Left hindlimb (tissue), 1 donor: ENCODE data around the gene SLC7A9.
"Not testable (repeated sequence)": the region's sequence is repeated elsewhere in the genome, so short reads cannot be mapped to it uniquely, and the experiment has no call there.

Experiments used
- DNase-seq: peaks from one replicate; pipeline ENCODE4 v3.0.0-alpha.2; 2018

The SLC7A9 gene

DNA sequence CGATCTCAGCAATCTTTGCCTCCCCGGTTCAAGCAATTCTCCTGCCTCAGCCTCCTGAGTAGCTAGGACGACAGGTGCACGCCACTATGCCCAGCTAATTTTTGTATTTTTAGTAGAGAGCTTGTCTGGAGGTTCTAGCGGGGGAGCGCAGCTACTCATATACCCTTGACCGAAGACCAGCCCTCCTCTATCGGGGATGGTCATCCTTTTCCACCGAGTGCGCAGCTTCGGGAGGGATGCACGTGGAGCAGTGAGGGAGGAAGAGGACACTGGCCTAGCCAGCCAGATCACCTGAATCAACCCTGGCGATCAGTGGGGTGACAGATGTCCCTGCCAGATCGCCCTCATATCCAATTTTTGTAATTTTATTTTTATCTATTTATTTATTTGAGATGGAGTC lies 6.8 kb downstream of the SLC7A9 start:
- no peak for DNase-seq

GRCh38 chr19:32862173-32862572 lies 7.4 kb downstream of the SLC7A9 start:
- no peak for DNase-seq

DNA sequence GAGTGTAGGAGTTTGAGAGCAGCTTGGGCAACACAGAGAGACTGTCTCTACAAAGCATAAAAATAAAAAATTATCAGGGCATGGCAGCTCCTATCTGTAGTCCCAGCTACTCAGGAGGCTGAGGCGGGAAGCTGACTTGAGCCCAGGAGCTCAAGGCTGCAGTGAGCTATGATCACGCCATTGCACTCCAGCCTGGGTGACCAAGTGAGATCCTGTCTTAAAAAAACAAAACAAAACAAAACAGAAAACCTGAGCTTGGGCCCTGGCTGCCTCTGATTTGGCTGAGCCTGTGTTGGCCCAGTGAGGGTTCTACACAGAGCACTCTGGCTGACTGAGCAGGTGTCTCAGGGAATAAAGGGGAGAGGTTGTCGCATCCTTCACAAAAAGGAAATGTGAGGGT lies 8.0 kb downstream of the SLC7A9 start:
- no peak for DNase-seq

GRCh38 chr19:32859591-32859990 lies 10.0 kb downstream of the SLC7A9 start:
- no peak for DNase-seq

- DNase-seq = no peak
Observed at GRCh38 chr19:32858559-32858958, 11.0 kb downstream of the SLC7A9 start.

GRCh38 chr19:32858155-32858554 lies 11.4 kb downstream of the SLC7A9 start:
- no peak for DNase-seq

DNA sequence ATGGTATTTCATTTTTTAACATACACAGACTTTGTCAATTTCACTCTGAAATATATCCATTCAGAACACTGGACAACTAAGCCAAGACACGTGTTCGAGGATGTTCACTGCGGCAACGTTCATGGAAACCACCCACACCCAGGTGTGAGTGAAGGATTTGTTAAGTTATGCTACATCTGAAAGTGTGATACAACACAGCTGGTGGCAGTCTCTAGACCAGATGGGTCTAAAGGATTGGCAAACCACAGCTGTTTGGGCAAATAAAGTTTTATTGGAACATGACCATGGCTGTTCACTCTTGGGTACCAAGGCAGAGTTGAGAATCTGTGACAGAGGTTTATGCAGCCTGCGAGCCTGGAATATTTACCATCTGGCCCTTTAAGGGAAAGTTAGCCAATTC lies 12.0 kb downstream of the SLC7A9 start:
- DNase-seq = no peak

DNA sequence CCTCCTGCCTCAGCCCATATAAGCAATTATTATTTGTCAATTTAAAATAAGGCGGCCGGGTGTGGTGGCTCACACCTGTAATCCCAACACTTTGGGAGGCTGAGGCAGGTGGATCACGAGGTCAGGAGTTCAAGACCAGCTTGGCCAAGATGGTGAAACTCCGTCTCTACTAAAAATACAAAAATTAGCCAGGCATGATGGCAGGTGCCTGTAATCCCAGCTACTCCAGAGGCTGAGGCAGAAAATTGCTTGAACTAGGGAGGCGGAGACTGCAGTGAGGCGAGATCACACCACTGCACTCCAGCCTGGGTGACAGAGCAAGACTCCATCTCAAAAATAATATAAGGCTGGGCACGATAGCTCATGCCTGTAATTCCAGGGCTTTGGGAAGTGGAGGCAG lies 12.7 kb downstream of the SLC7A9 start:
- not testable (repeated sequence) for DNase-seq

- DNase-seq = no peak
Observed at GRCh38 chr19:32852216-32852615, 17.4 kb downstream of the SLC7A9 start.

- not testable (repeated sequence) for DNase-seq
Observed at GRCh38 chr19:32848035-32848434, 21.5 kb downstream of the SLC7A9 start.

DNA sequence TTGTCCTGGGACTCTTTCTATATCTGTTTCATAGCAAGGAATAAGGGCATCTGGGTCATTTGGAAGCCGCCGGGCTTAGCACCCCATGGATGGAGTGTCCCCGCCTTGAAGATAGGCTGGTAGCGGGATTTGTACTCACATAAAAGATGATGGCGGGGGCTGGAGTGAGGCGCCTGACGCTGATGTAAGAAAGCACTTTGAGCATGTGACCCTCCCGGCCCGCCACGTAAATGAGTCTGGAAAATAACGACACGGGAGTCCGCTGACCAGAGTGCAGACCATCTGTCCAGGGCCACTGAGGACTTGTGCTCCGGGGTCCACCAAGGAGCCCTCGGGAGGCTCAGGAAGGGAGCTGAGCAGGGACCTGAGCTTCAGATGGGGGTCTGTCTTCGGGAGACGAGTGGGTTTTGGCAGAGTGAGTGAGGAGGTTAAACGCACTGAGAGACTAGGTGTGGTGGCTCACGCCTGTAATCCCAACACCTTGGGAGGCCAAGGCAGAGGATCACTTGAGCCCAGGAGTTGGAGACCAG lies 25.8 kb downstream of the SLC7A9 start:
- no peak for DNase-seq

- no peak for DNase-seq
Observed at GRCh38 chr19:32842061-32842460, 27.5 kb downstream of the SLC7A9 start.

DNA sequence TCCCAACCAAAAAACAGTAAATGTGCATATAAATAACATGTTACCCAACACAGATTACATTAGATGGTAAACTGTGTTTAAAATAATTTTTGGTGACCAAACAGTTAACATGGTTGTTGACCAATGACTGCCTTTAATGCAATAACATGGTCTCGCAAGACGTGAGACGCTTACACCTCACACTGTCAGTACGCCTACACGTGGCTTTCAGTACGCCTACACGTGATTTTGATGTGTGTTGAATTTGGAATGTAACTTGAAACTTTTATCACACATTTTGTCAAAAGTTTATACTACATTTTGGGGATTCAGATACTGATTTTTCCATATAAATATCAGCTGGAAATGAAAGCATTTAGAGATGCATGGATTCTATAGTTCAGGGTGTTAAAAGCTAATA lies 32.0 kb downstream of the SLC7A9 start:
- DNase-seq = no peak

GRCh38 chr19:32833388-32833787 lies 36.2 kb downstream of the SLC7A9 start:
- DNase-seq = not testable (repeated sequence)

- not testable (repeated sequence) for DNase-seq
Observed at GRCh38 chr19:32832825-32833224, 36.7 kb downstream of the SLC7A9 start.

- DNase-seq = not testable (repeated sequence)
Observed at GRCh38 chr19:32832094-32832493, 37.5 kb downstream of the SLC7A9 start.

DNA sequence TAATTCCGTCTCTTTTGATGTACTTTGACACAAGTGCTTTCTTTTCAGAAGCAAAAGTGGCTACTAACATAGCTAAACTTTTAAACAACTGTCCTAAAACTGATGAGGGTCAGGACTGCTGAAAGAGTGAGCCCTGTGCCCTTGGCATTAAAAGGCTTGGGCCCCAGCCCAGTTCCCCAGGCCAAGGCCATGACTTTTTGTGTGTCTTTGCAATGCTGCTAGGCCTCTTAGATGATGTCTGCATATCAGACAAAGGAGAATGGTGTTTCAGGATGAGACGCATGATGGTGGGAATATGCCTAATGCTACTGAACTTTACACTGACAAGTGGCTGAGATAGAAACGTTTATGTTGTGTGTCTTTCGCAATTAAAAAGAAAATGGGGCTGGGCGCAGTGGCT lies 38.0 kb downstream of the SLC7A9 start:
- DNase-seq = no peak

DNA sequence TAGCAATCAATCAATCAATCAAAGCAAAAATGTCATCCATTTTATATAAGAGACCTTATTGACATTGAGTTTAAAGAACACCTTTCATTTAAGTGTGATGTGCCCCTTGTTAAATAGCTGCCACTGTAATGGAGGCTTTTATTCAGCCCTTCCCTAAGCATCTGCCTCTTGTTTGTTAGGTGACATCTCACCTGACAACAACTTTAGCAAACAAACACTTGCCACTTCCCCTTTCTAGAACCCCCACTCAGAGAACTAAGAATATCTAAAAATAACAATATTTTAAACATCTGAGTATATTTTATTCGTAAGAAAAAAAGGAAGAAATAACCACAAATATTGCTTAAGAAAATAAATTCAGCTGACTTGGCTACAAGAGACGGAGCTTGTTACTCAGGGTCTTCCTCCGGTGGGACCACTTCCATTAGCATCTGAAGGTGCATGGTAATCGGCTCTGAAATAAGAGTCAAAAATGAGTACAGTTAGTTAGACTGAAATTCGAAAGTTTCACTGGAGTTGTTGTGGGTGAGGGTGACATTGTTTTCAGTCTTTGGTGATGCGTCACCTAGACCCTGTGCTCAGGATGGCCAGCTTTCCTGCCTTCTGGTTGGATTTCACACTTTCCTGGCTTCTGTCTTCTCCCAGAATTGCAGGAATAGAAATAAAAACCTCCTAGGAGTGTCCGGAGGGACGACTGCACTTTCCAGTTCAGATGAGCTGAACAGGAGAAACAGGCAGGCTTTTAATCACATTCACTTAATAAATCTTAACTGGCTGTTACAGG lies 39.1 kb downstream of the SLC7A9 start:
- DNase-seq = no peak

DNA sequence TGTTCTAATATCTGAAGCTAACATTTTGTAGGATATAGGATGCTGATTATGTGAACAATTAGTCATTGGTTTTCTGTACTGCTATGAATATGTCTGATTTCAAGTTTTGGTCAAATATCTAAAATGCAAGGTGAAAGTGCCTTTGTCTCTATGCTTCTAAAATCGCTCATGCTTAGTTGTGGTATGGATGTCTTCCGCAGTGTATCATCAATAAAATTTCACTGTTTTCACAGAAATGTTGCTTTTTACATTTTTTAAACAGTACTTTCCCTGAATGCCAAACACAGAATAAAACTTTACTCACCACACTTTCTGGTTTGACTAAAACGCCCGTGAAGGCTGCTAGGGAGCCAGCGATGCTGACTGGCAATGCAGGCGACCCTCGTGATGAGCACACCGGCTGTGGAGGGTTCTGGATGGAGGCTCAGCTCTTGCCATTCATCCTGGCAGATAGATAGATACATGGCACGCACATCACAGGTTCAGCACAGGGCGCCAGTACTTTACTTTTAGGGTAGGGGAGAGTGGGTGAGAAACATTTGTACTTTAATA lies 40.1 kb downstream of the SLC7A9 start:
- DNase-seq = no peak

DNA sequence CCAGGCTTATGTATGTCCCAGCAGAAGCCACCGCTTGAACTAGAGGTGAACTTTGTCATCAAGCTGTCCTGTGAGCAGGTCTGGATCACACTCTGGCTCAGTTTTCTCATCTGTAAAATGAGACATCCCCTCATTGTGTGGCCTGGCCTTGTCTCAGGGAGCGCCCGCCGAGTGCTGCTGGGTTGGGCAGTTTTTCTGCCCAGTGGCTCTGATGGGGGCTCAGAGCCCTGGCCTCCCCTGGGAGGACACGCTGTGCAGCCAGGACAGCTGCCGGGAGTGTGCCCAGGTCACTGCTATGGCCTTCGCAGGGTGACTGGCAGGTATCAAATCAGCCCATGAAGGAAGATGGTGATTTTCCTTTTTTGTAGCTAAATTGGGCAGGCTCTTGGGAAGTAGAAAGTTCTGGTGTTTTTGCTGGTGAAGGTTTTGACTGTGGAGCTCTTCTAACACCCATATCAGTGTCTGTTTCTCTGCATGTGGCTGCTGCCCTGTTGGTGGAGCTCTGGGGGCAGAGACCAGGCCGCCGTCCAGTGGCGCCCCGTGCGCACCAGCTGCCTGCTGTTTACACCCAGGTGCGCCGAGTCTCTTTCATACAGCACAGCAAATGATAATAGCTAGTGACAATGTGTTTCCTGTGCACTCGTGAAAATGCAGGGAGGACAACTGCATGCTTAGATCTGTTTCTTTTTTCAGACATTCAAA lies 40.8 kb downstream of the SLC7A9 start:
- DNase-seq = no peak

- DNase-seq = no peak
Observed at GRCh38 chr19:32828139-32828538, 41.4 kb downstream of the SLC7A9 start.

- DNase-seq = no peak
Observed at GRCh38 chr19:32824916-32825608, 44.5 kb downstream of the SLC7A9 start.

DNA sequence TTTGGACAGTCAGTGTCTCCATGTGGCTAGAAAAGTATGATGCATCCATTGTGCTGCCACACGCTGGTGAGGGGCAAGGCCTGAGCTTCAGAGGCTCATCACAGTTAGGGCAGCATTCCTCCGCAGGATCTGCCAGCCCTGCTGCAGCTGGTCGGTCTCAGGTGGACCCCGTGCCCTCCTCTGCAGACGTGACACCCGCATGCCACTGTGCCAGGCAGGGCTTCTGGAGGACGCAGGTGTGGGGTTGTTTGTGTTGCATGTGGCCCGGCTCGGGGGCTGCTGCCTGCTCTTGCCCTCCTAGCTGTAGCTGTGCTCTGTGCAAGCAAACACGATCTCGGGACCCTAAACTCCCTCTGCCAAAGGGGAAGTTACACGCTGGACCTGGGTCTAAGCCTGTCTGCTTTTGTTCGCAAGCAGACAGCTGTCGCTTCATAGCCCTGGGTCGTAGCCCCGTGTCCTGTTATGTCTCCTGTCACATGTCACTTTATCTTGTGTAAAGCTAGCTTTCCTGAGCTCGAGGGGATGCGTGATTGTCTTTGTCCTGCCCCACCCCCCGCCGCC lies 45.3 kb downstream of the SLC7A9 start:
- DNase-seq = no peak
